HG03103 (cell line): ENCODE measurements around the gene CBFB.
A peak's percentile ranks its signal among the peaks of the same experiment; 100 is the strongest.
"Not testable (repeated sequence)": the region's sequence is repeated elsewhere in the genome, so short reads cannot be mapped to it uniquely, and the experiment has no call there.

ENCODE experiments used
- ATAC-seq: cut with Tn5 transposase; IDR thresholded peaks from one replicate; pipeline ENCODE4 v1.9.1; 2021; ENCODE audit warnings: low read depth; ENCODE audit not compliant: unreplicated experiment

Gene CBFB

GRCh38 chr16:67040166-67040565, 11.2 kb downstream of the CBFB start:
- no peak for ATAC-seq

GRCh38 chr16:67040906-67041305, 12.0 kb downstream of the CBFB start:
- no peak for ATAC-seq

GRCh38 chr16:67041520-67041919, 12.6 kb downstream of the CBFB start:
- not testable (repeated sequence) for ATAC-seq

GRCh38 chr16:67043420-67043819, 14.5 kb downstream of the CBFB start:
- no peak for ATAC-seq

- ATAC-seq, result no peak
Measured at GRCh38 chr16:67050796-67051195, 21.8 kb downstream of the CBFB start.

DNA sequence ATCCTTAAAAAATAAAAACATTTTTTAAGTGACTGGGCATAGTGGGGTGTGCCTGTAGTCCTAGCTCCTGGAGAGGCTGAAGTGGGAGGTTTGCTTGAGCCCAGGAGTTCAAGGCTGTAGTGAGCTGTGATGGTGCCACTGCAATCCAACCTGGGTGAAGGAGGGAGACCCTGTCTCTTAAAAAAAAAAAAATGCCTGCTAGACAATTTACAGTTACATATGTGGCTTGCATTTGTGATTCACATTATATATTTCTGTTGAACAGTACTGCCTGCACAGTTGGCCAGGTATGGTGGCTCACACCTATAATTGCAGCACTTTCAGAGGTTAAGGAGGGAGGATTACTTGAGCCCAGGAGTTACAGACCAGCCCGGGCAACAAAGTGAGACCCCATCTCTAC, 23.4 kb downstream of the CBFB start:
- ATAC-seq, result no peak

- no peak for ATAC-seq
Measured at GRCh38 chr16:67053767-67054334, 24.9 kb downstream of the CBFB start.

GRCh38 chr16:67054901-67055300, 26.0 kb downstream of the CBFB start:
- ATAC-seq, result no peak

- ATAC-seq, result no peak
Measured at GRCh38 chr16:67055712-67056487, 27.0 kb downstream of the CBFB start.

GRCh38 chr16:67063008-67063407, 34.1 kb downstream of the CBFB start:
- no peak for ATAC-seq

DNA sequence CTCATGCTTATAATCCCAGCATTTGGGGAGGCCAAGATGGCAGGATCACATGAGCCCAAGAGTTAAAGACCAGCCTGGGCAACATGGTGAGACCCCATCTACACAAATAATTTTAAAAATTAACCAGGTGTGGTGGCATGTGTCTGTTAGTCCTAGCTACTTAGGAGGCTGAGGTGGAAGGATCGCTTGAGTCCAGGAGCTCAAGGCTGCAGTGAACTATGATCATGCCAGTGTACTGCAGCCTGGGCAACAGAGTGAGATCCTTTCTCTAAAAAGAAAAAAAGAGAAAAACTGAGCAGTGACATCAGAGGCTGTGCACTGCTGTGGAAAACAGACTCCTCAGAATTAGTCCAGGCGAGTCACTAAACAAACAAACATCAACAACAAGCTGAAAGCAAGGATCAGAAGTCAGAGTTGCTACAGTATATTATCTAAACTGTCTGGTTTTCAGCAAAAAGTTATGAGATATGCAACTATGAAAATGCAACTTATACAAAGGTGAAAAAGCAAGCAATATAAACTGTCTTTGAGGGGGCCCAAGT, 39.3 kb downstream of the CBFB start:
- no peak for ATAC-seq

DNA sequence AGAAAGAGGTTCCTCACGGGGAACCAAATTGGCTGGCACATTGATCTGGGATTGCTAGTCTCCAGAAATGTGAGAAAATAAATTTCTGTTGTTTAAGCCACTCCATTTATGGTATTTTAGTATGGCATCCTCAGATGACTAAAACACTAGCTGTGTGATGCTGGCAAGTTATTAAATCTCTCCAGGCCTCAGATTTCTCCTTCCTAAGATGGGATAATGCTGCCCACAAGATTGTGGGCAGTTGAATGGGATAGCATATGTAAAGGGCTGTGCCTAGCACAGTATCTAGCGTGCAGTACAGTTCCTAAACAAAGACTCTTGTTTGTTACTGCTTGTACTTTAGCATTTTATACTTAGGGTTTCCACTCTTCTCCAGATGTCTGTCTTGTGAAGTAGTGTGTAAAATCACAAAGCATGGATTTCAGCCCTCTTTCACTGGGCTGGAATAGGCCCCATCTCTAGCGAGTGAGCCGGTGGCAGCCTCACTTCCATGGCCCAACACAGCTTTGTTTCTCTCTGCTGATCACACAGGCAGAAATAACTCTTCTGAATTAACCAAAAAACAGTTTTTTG, 42.6 kb downstream of the CBFB start:
- no peak for ATAC-seq

- no peak for ATAC-seq
Measured at GRCh38 chr16:67075331-67075730, 46.4 kb downstream of the CBFB start.

- ATAC-seq, result no peak
Measured at GRCh38 chr16:67077871-67078270, 48.9 kb downstream of the CBFB start.

- no peak for ATAC-seq
Measured at GRCh38 chr16:67082100-67082499, 53.2 kb downstream of the CBFB start.

GRCh38 chr16:67082891-67083290, 53.9 kb downstream of the CBFB start:
- ATAC-seq, result no peak

DNA sequence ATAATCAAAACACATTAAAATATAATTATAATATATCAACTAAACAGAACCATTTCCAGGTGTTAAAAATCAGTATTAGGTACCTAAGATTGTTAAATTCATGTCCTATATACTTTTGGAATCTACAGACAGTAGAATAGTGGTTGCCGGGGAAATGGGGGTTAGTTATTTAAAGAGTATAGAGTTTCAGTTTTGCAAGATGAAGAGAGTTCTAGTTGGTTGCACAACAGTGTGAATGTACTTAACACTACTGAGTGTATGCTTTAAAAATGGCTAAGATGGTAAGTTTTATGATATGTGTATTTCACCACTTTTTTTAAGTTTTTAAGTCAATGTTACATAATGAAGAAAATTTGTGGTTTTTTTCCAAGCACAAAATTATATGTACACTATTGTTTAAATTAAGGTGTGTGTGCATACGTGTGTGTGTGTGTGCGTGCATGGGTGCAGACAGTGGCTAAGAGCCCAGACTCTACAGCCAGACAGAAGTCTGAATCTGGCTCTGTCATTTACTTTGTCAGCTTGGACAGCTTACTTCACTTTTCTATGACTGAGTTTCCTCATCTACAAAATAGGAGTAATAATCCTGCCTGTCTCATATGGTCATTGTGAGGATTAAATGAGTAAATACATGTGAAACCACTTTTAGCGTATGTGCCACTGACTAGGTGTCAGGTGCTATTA, 55.5 kb downstream of the CBFB start:
- ATAC-seq, result peak; percentile 73

DNA sequence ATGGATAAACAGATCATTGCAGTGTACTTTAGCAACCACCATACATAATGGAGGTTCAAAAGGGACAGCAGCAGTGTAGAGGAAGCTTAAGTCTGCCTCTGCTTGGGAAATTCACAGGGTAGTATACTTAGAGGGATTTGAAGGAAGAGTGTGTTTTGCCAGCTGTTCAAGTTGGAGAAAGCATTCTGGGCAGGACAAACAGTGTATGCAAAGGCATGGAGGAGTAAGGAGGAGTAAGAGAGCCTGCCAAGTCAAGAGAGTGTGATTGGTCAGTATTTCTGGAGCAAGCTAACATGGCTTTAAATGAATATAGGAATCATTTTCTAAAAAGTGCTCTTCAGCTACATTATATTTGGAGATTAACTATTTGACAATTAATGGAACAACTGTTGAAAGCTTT, 57.9 kb downstream of the CBFB start:
- no peak for ATAC-seq

DNA sequence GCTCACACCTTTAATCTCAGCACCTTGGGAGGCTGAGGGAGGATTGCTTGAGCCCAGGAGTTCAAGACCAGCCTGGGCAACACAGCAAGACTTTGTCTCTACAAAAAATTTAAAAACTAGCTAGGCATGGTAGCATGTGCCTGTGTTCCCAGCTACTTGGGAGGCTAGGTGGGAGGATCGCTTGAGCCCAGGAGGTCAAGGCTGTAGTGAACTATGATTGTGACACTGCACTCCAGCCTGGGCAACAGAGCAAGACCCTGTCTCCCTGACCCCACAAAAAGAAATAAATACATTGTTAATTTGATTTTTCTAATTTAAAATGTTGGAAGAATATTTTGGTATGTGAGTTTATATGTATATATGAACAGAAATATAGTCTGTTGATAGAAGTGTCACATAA, 58.3 kb downstream of the CBFB start:
- no peak for ATAC-seq

- no peak for ATAC-seq
Measured at GRCh38 chr16:67087803-67088202, 58.9 kb downstream of the CBFB start.

GRCh38 chr16:67088551-67088950, 59.6 kb downstream of the CBFB start:
- ATAC-seq, result no peak
